PC-3 (cell line): ENCODE measurements around the gene KCNJ9.

ENCODE experiments used
- CTCF ChIP-seq: fragments of 300-600 bp; sonication (generic); conservative IDR thresholded peaks from 2 replicates; pipeline ENCODE4 v1.5.1; 2017; ENCODE audit warnings: antibody characterized with exemption, low read depth, mild to moderate bottlenecking, low read length
- EZH2phosphoT487 ChIP-seq: fragments of 300-600 bp; sonication (generic); IDR thresholded peaks from 2 replicates; pipeline ENCODE4 v1.6.1; 2018; ENCODE audit warnings: mild to moderate bottlenecking, antibody characterized with exemption, low read length, borderline replicate concordance

GRCh38 chr1:160136121-160136925 lies 55.0 kb downstream of the KCNJ9 start:
- TF ChIP-seq CTCF (no peak), EZH2phosphoT487 (no peak)
